Measurements from ENCODE around the gene LBR.

LBR gene

GRCh38 chr1:225446595-225446960 is 18.7 kb upstream of the LBR start:
- Histone ChIP-seq H3K27ac (ENCODE audit: extremely low read depth, low read depth, low read length) (no peak overlapping the region), H3K36me3 (ENCODE audit: control insufficient read depth in 2 of 2, insufficient read depth in 1 of 2, low read length in 2 of 2) (no peaks in the 10 kb centered on the region), H3K9me3 (ENCODE audit: control insufficient read depth, insufficient read depth, low read depth, low read length) (no peaks in the 10 kb centered on the region), H3K4me1 (ENCODE audit: control insufficient read depth, insufficient read depth, low read length) (0 out of 2 replicates have a peak, but pooled peaks cover 2% of the 10 kb centered on the region), H3K4me3 (ENCODE audit: low read depth, low read length) (no peak overlapping the region)
- ChIA-PET POLR2A (no interaction called here), CTCF (interaction anchor here (0.5 kb wide), 1 partner anchor 131 kb away, joined by 3 read pairs; no protein-coding TSS in a partner anchor)
- TF ChIP-seq ZFP41 (tag by site-specific recombination; IDR thresholded peaks at IDR 0.05; ENCODE audit: borderline replicate concordance), result no peak
- no peak for TF ChIP-seq ZBTB26 (tag by site-specific recombination; optimal IDR thresholded peaks at IDR 0.05)
- TF ChIP-seq ZNF18 (tag by site-specific recombination; IDR thresholded peaks at IDR 0.05), result no peak
- no peak for TF ChIP-seq KLF9 (tag by site-specific recombination; IDR thresholded peaks at IDR 0.05; ENCODE audit: low read depth)
- no peak for TF ChIP-seq ZNF510 (tag by site-specific recombination; IDR thresholded peaks at IDR 0.05; ENCODE audit: insufficient replicate concordance)
- no peak for TF ChIP-seq ZBTB17 (tag by site-specific recombination; IDR thresholded peaks at IDR 0.05)

GRCh38 chr1:225445639-225446594 is 18.1 kb upstream of the LBR start:
- CTCF ChIA-PET, result interaction anchor here (0.5 to 1.8 kb wide), 3 partner anchors 29 to 131 kb away, joined by 3 to 9 read pairs (median 4); no protein-coding TSS in a partner anchor
- Histone ChIP-seq H3K4me1 (ENCODE audit: control insufficient read depth, insufficient read depth, low read length) (0 out of 2 replicates have a peak, but pooled peaks cover 2% of the 10 kb centered on the region), H3K9me3 (ENCODE audit: control insufficient read depth, insufficient read depth, low read depth, low read length) (no peaks in the 10 kb centered on the region), H3K27ac (ENCODE audit: extremely low read depth, low read depth, low read length) (no peak overlapping the region), H3K4me3 (ENCODE audit: low read depth, low read length) (no peak overlapping the region), H3K36me3 (ENCODE audit: control insufficient read depth in 2 of 2, insufficient read depth in 1 of 2, low read length in 2 of 2) (no peaks in the 10 kb centered on the region)
- POLR2A ChIA-PET, result no interaction called here
- TF ChIP-seq ZNF768 (tag by site-specific recombination; IDR thresholded peaks at IDR 0.05) (no peak), INSM2 (tag by site-specific recombination; IDR thresholded peaks at IDR 0.05) (no peak), KLF17 (tag by site-specific recombination; IDR thresholded peaks at IDR 0.05) (no peak), ZNF560 (tag by site-specific recombination; IDR thresholded peaks at IDR 0.05; ENCODE audit: borderline replicate concordance) (no peak), KLF8 (tag by site-specific recombination; IDR thresholded peaks at IDR 0.05) (no peak), ZNF549 (tag by site-specific recombination; IDR thresholded peaks at IDR 0.05) (no peak), GLIS1 (tag by site-specific recombination; IDR thresholded peaks at IDR 0.05) (peak; percentile 60), ZNF639 (tag by site-specific recombination; IDR thresholded peaks at IDR 0.05) (no peak), GFI1B (tag by site-specific recombination; IDR thresholded peaks at IDR 0.05) (no peak), ZNF654 (tag by site-specific recombination; IDR thresholded peaks at IDR 0.05; ENCODE audit: low read depth) (no peak), SP3 (tag by site-specific recombination; IDR thresholded peaks at IDR 0.05) (no peak), ZNF121 (tag by site-specific recombination; IDR thresholded peaks at IDR 0.05) (no peak), ZNF423 (tag by site-specific recombination; IDR thresholded peaks at IDR 0.05) (no peak), ZEB2 (tag by site-specific recombination; IDR thresholded peaks at IDR 0.05) (peak; percentile 64; the same call in 1 of the 2 replicates), RBAK (tag by site-specific recombination; IDR thresholded peaks at IDR 0.05) (no peak), ZIC2 (tag by site-specific recombination; IDR thresholded peaks at IDR 0.05) (peak; percentile 72), HOXA7 (CRISPR knock-in tag; IDR thresholded peaks at IDR 0.05; ENCODE audit: borderline replicate concordance) (no peak), ZNF837 (tag by site-specific recombination; IDR thresholded peaks at IDR 0.05) (no peak), TCF7L2 (IDR thresholded peaks at IDR 0.05; ENCODE audit: borderline replicate concordance, low read depth, low read length) (no peak), KLF1 (tag by site-specific recombination; IDR thresholded peaks at IDR 0.05) (no peak), ZBTB17 (tag by site-specific recombination; IDR thresholded peaks at IDR 0.05) (no peak)

Data from HEK293 (cell line).